ENCODE data around the gene CABP5. TPM values are rescaled to one million over a fixed set of nuclear protein-coding genes. Genes with fewer than 3 reads are reported as not detected.

CABP5 gene
- total and polyA plus RNA-seq, 3 donors from 2014 or later = 0.43 TPM; not detected in 2

- H3K27me3 ChIP-seq = no peaks in the 10 kb centered on the region
- no peaks in the 10 kb centered on the region for H3K36me3 ChIP-seq (ENCODE audit: low read depth, missing control alignments)
- TF ChIP-seq, protein P1, sequence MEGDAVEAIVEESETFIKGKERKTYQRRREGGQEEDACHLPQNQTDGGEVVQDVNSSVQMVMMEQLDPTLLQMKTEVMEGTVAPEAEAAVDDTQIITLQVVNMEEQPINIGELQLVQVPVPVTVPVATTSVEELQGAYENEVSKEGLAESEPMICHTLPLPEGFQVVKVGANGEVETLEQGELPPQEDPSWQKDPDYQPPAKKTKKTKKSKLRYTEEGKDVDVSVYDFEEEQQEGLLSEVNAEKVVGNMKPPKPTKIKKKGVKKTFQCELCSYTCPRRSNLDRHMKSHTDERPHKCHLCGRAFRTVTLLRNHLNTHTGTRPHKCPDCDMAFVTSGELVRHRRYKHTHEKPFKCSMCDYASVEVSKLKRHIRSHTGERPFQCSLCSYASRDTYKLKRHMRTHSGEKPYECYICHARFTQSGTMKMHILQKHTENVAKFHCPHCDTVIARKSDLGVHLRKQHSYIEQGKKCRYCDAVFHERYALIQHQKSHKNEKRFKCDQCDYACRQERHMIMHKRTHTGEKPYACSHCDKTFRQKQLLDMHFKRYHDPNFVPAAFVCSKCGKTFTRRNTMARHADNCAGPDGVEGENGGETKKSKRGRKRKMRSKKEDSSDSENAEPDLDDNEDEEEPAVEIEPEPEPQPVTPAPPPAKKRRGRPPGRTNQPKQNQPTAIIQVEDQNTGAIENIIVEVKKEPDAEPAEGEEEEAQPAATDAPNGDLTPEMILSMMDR (IDR thresholded peaks at IDR 0.05) = no peak
- no peak for TF ChIP-seq POLR2A (IDR thresholded peaks at IDR 0.05)
- H3K4me1 ChIP-seq = no peaks in the 10 kb centered on the region
- H3K4me3 ChIP-seq = no peak overlapping the region
- no peak overlapping the region for H3K27ac ChIP-seq
- DNase-seq = no peak
- H3K9me3 ChIP-seq = no peaks in the 10 kb centered on the region
- WGBS, 2 donors = 73 to 74% methylated on average over 24 to 37 of the region's 37 CpGs
- intact Hi-C loops (cut with DNase I; ENCODE audit: low total_unique reads) = no loop called here
Measured at GRCh38 chr19:48061401-48062344, 17.8 kb upstream of the CABP5 start.

GRCh38 chr19:48060381-48060780 lies 16.5 kb upstream of the CABP5 start:
- Histone ChIP-seq H3K9me3 (no peaks in the 10 kb centered on the region), H3K36me3 (ENCODE audit: low read depth, missing control alignments) (no peaks in the 10 kb centered on the region), H3K27me3 (no peaks in the 10 kb centered on the region), H3K27ac (no peak overlapping the region), H3K4me1 (no peaks in the 10 kb centered on the region), H3K4me3 (no peak overlapping the region)
- DNase-seq = no peak
- intact Hi-C loops (cut with DNase I; ENCODE audit: low total_unique reads) = no loop called here
- WGBS, 2 donors = 89 to 91% methylated on average over 5 of the region's 5 CpGs
- TF ChIP-seq, protein P1 (IDR thresholded peaks at IDR 0.05) = no peak
- no peak for TF ChIP-seq POLR2A (IDR thresholded peaks at IDR 0.05)

- intact Hi-C loops (cut with DNase I; ENCODE audit: low total_unique reads) = no loop called here
- 88 to 94% methylated on average over 6 of the region's 6 CpGs for WGBS, 2 donors
Measured at GRCh38 chr19:48059331-48059730, 15.5 kb upstream of the CABP5 start.

DNA sequence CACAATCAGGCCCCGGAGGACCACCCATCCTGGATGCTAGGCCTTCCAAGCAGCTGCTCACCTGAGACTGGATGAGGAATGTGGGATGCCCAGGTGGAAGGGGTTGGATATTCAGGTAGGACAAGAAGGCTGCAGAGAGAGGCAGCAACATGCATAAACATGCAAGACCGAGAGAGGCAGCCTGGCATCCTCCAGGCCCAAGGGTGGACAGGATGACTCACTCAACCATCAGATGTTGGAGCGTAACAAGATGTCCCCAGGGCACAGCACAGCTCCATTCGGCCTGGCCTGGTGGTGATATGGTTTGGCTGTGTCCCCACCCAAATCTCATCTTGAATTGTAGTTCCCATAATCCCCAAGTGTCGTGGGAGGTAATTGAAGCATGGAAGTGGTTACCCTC lies 10.0 kb upstream of the CABP5 start:
- Histone ChIP-seq H3K27ac (no peak overlapping the region), H3K36me3 (ENCODE audit: low read depth, missing control alignments) (no peaks in the 10 kb centered on the region), H3K9me3 (no peaks in the 10 kb centered on the region), H3K27me3 (no peaks in the 10 kb centered on the region), H3K4me1 (no peaks in the 10 kb centered on the region), H3K4me3 (no peak overlapping the region)
- TF ChIP-seq, protein P1 (IDR thresholded peaks at IDR 0.05) = no peak
- TF ChIP-seq POLR2A (IDR thresholded peaks at IDR 0.05) = no peak
- WGBS, 2 donors = 92 to 93% methylated on average over 5 of the region's 5 CpGs
- no peak for DNase-seq
- intact Hi-C loops (cut with DNase I; ENCODE audit: low total_unique reads) = no loop called here

More at GRCh38 chr19:48059331-48059730, 15.5 kb upstream of the CABP5 start:
- H3K4me3 ChIP-seq = no peak overlapping the region
- H3K27me3 ChIP-seq = no peaks in the 10 kb centered on the region
- no peak overlapping the region for H3K27ac ChIP-seq
- no peaks in the 10 kb centered on the region for H3K4me1 ChIP-seq
- TF ChIP-seq POLR2A (IDR thresholded peaks at IDR 0.05) = no peak
- TF ChIP-seq, protein P1 (IDR thresholded peaks at IDR 0.05) = no peak
- no peaks in the 10 kb centered on the region for H3K9me3 ChIP-seq
- H3K36me3 ChIP-seq (ENCODE audit: low read depth, missing control alignments) = no peaks in the 10 kb centered on the region
- DNase-seq = no peak
